HepG2 (cell line): ENCODE measurements around the gene CREBBP. TPM values are rescaled to one million over a fixed set of nuclear protein-coding genes. Genes with fewer than 3 reads are reported as not detected.

Experiments used
- ATAC-seq: fragments of 200-7000 bp; cut with Tn5 transposase; 3 replicates; pipeline ENCODE4 v1.9.1; 2020; ENCODE audit warnings: mild to moderate bottlenecking, moderate library complexity
- BruUV-seq: library from RNA; stranded (reverse); fragments of 400-500 nt; replicated peaks from 2 replicates; lab custom pipeline; 2021; lab: Mats Ljungman, UMichigan
- CTCF ChIA-PET: fragments of 300-600 bp; formaldehyde crosslinking; extraction: SDS; loops from one replicate; lab custom pipeline; 2021; ENCODE audit warnings: low total read pairs, inconsistent platforms, low intra/inter-chr PET ratio; lab: Yijun Ruan, JAX
- POLR2A ChIA-PET: fragments of 350-600 bp; sonication (Branson Sonifier 250); formaldehyde crosslinking; loops from one replicate; lab custom pipeline; 2020; ENCODE audit warnings: antibody characterized with exemption, inconsistent platforms; lab: Yijun Ruan, JAX
- DNase-seq: peaks from one replicate; pipeline ENCODE4 v3.0.0-alpha.2; 2015; ENCODE audit warnings: low spot score
- FAIRE-seq: peaks from 3 replicates; lab custom pipeline; 2011; peaks lifted over from hg19 to GRCh38; lab: Jason Lieb, UNC
- H2AFZ ChIP-seq: one replicate; pipeline ENCODE4 v1.6.1; 2011; ENCODE audit warnings: low read length, inconsistent platforms
- H3K27ac ChIP-seq: fragments of 300-600 bp; 3 replicates; pipeline ENCODE4 v1.8.0; 2011; ENCODE audit warnings: mixed run types, mild to moderate bottlenecking, mixed read lengths, low read length, inconsistent platforms; ENCODE audit not compliant: insufficient read depth; ENCODE audit errors: extremely low read length
- H3K27me3 ChIP-seq, 2 experiments: fragments of 200-600 bp in 1 of 2; 2 replicates in 1 of 2; 3 replicates in 1 of 2; pipeline versions ENCODE4 v1.6.0 to v1.8.0; 2011; ENCODE audit warnings: low read length in 2 of 2, mild to moderate bottlenecking in 2 of 2, moderate library complexity in 2 of 2, inconsistent platforms in 1 of 2; ENCODE audit not compliant: insufficient read depth in 2 of 2, control insufficient read depth in 1 of 2
- H3K36me3 ChIP-seq, 2 experiments: fragments of 200-600 bp in 1 of 2; replicated peaks in 1 of 2; 2 replicates in 1 of 2; 3 replicates in 1 of 2; pipeline versions ENCODE4 v1.5.1 to v1.8.0; 2011; ENCODE audit warnings: low read length in 2 of 2, inconsistent platforms in 1 of 2; ENCODE audit not compliant: insufficient read depth in 2 of 2, control insufficient read depth in 1 of 2
- H3K4me1 ChIP-seq: 2 replicates; pipeline ENCODE4 v1.5.1; 2012; ENCODE audit warnings: low read length, inconsistent platforms; ENCODE audit not compliant: insufficient read depth
- H3K4me2 ChIP-seq: 2 replicates; pipeline ENCODE4 v1.6.0; 2011; ENCODE audit warnings: low read depth, low read length, inconsistent platforms
- H3K4me3 ChIP-seq, 3 experiments: fragments of 200-600 bp in 1 of 3; sonication (generic), shearing (Covaris generic) in 1 of 3; replicated peaks in 1 of 3; 2 replicates each; pipeline ENCODE4 v1.5.1; 2011 to 2016; ENCODE audit warnings: low read length in 3 of 3, inconsistent platforms in 2 of 3, low read depth in 2 of 3, mild to moderate bottlenecking in 2 of 3, control low read depth in 1 of 3, mixed read lengths in 1 of 3; ENCODE audit not compliant: insufficient read depth in 1 of 3
- H3K79me2 ChIP-seq: one replicate; pipeline ENCODE4 v1.6.1; 2011; ENCODE audit warnings: low read length, inconsistent platforms; ENCODE audit not compliant: insufficient read depth
- H3K9ac ChIP-seq: 2 replicates; pipeline ENCODE4 v1.6.0; 2011; ENCODE audit warnings: mild to moderate bottlenecking, low read depth, low read length, inconsistent platforms; ENCODE audit not compliant: insufficient read depth
- H3K9me3 ChIP-seq: 2 replicates; pipeline ENCODE4 v1.5.1; 2012; ENCODE audit warnings: mild to moderate bottlenecking, low read length
- H4K20me1 ChIP-seq: 2 replicates; pipeline ENCODE4 v1.6.0; 2011; ENCODE audit warnings: inconsistent platforms, mild to moderate bottlenecking, low read length, moderate library complexity; ENCODE audit not compliant: insufficient read depth
- CBX1 ChIP-seq: IDR thresholded peaks from one replicate; pipeline ENCODE4 v1.6.1; 2016; ENCODE audit warnings: antibody characterized with exemption, low read depth
- HOXA7 ChIP-seq: sonication (generic); formaldehyde crosslinking; IDR thresholded peaks from 2 replicates; pipeline ENCODE4 v1.8.1; 2022; ENCODE audit warnings: mild to moderate bottlenecking, missing genetic modification reagents, moderate library complexity
- MYPOP ChIP-seq: sonication (generic); formaldehyde crosslinking; IDR thresholded peaks from 2 replicates; pipeline ENCODE4 v1.8.1; 2023; ENCODE audit warnings: mild to moderate bottlenecking, moderate library complexity, missing genetic modification reagents
- PREB ChIP-seq: sonication (generic); formaldehyde crosslinking; IDR thresholded peaks from 2 replicates; pipeline ENCODE4 v1.4.0; 2020; ENCODE audit warnings: missing genetic modification reagents
- ZMAT3 ChIP-seq: sonication (generic); formaldehyde crosslinking; conservative IDR thresholded peaks from 2 replicates; pipeline ENCODE4 v1.7.0; 2021; ENCODE audit warnings: missing genetic modification reagents
- ZNF10 ChIP-seq: sonication (generic); formaldehyde crosslinking; IDR thresholded peaks from 2 replicates; pipeline ENCODE4 v1.4.0; 2020; ENCODE audit warnings: mild to moderate bottlenecking, low read depth, missing genetic modification reagents, borderline replicate concordance
- ZNF503 ChIP-seq: sonication (generic); formaldehyde crosslinking; IDR thresholded peaks from 2 replicates; pipeline ENCODE4 v1.4.0; 2020; ENCODE audit warnings: missing genetic modification reagents
- ZNF740 ChIP-seq: sonication (generic); formaldehyde crosslinking; IDR thresholded peaks from 2 replicates; pipeline ENCODE4 v1.4.0; 2020; ENCODE audit warnings: missing genetic modification reagents
- WGBS: methylation state at CpG from one replicate; pipeline ENCODE4 v1.1.6; 2017; ENCODE audit warnings: low lambda C conversion rate; 5-methylcytosine and 5-hydroxymethylcytosine counted together
- in situ Hi-C: cut with HindIII; loops from 2 replicates; pipeline ENCODE4 v1.10.0; 2017; ENCODE audit warnings: low pct_unique_long_range_greater_than_20kb; ENCODE audit not compliant: extremely low pct_ligation_motif_present
- intact Hi-C: fragments of 100-400 bp; cut with micrococcal nuclease; formaldehyde crosslinking; loops from one replicate; pipeline ENCODE4 v1.10.0; 2022; ENCODE audit not compliant: unreplicated experiment
- polyA plus RNA-seq, 8 experiments: library from polyadenylated mRNA; depleted of rRNA in 3 of 8; stranded (reverse) in 7 of 8; unstranded in 1 of 8; fragments of >200 nt; fragmentation: Illumina TruSeq in 4 of 8; extraction: Trizol in 4 of 8; gene quantifications; 2 replicates each; pipeline versions ENCODE4 v1.2.1 to v1.2.3, GENCODE V29; 2011 to 2016; ENCODE audit warnings: low read depth in 4 of 8, missing spikeins in 1 of 8, mixed read lengths in 1 of 8; ENCODE audit not compliant: insufficient read depth in 1 of 8
- total RNA-seq, 5 experiments: library from RNA; depleted of rRNA; stranded (reverse); fragments of >200 nt; fragmentation: Illumina TruSeq; extraction: Trizol; gene quantifications; 2 replicates each; pipeline ENCODE4 v1.2.3, GENCODE V29; 2016; ENCODE audit warnings: low read depth in 1 of 5

The CREBBP gene
- total and polyA plus RNA-seq, 2 of the 13 experiments (the other 11 are each of a cell fraction or from before 2014, with no cell fraction given), result 5.3 to 10.4 TPM

GRCh38 chr16:3764409-3764808 is 116.1 kb downstream of the CREBBP start (continued):
- TF ChIP-seq ZNF740 (CRISPR knock-in tag) (no peak), ZNF10 (CRISPR knock-in tag) (no peak)
- TF ChIP-seq, all 625 proteins: peak for 0

- H4K20me1 ChIP-seq, result no peaks in the 10 kb centered on the region
- H3K79me2 ChIP-seq, result no peaks in the 10 kb centered on the region
- no peaks in the 10 kb centered on the region for H3K27me3 ChIP-seq
- peaks cover 35 to 75% of the 10 kb centered on the region in 2 experiments for H3K36me3 ChIP-seq
- ChIA-PET CTCF (no interaction called here), POLR2A (no interaction called here)
- no peaks in the 10 kb centered on the region for H3K4me1 ChIP-seq
- in situ Hi-C loops, result no loop called here
- H3K4me3 ChIP-seq, result no peak overlapping the region
- H3K9me3 ChIP-seq, result no peaks in the 10 kb centered on the region
- FAIRE-seq (no peak), DNase-seq (no peak), ATAC-seq (no peak)
- BruUV-seq, result no TSS peak
- no peak overlapping the region for H3K4me2 ChIP-seq
- intact Hi-C loops, result no loop called here
- no peak for TF ChIP-seq PREB
- no peak for TF ChIP-seq HOXA7 (CRISPR knock-in tag)
- no peak for TF ChIP-seq MYPOP (CRISPR knock-in tag)
- no peak for TF ChIP-seq ZMAT3 (CRISPR knock-in tag)
- TF ChIP-seq ZNF503 (CRISPR knock-in tag), result no peak
- TF ChIP-seq CBX1, result no peak
- no peak overlapping the region for H3K27ac ChIP-seq
- H3K9ac ChIP-seq, result no peak overlapping the region
- 98% methylated on average over 25 of the region's 25 CpGs for WGBS
- H2AFZ ChIP-seq, result no peak overlapping the region
Observed at GRCh38 chr16:3762107-3762750, 118.3 kb downstream of the CREBBP start.
